WTC11 (cell line): ENCODE data around the gene TEX261. TPM values are rescaled to one million over a fixed set of nuclear protein-coding genes. Genes with fewer than 3 reads are reported as not detected.

ENCODE experiments used
- ATAC-seq: fragments of 200-7000 bp; cut with Tn5 transposase; 2 replicates; pipeline ENCODE4 v1.10.0; 2021; ENCODE audit warnings: mild to moderate bottlenecking, moderate library complexity
- CTCF ChIA-PET: fragments of 300-600 bp; sonication (Branson Sonifier 250); formaldehyde crosslinking; loops from one replicate; lab custom pipeline; 2021; ENCODE audit warnings: antibody characterized with exemption; lab: Charles Lee
- POLR2A ChIA-PET: fragments of 350-600 bp; sonication (Branson Sonifier 250); formaldehyde crosslinking; loops from one replicate; lab custom pipeline; 2021; ENCODE audit warnings: antibody characterized with exemption; lab: Charles Lee
- DNase-seq: peaks from one replicate; pipeline ENCODE4 v3.0.0; 2021; ENCODE audit warnings: low spot score
- H3K27ac Mint-ChIP-seq: 2 replicates; pipeline ENCODE4 v1.8.0; 2021; ENCODE audit warnings: mixed read lengths
- H3K27me3 Mint-ChIP-seq: 2 replicates; pipeline ENCODE4 v1.8.0; 2021; ENCODE audit warnings: low read depth, mild to moderate bottlenecking, moderate library complexity, mixed read lengths
- H3K36me3 Mint-ChIP-seq: 2 replicates; pipeline ENCODE4 v1.8.0; 2021; ENCODE audit warnings: mixed read lengths
- H3K4me1 Mint-ChIP-seq: 2 replicates; pipeline ENCODE4 v1.8.0; 2022; ENCODE audit warnings: mixed read lengths
- H3K4me3 Mint-ChIP-seq: 2 replicates; pipeline ENCODE4 v1.8.0; 2021; ENCODE audit warnings: mild to moderate bottlenecking, moderate library complexity, mixed read lengths
- H3K9me3 Mint-ChIP-seq: 2 replicates; pipeline ENCODE4 v1.8.0; 2021; ENCODE audit warnings: mixed read lengths
- CTCF ChIP-seq: fragments of 200-600 bp; IDR thresholded peaks from 2 replicates; pipeline ENCODE4 v1.8.0; 2022; ENCODE audit warnings: antibody characterized with exemption
- E2F4 ChIP-seq: sonication (generic); formaldehyde crosslinking; IDR thresholded peaks from 2 replicates; pipeline ENCODE4 v1.8.1; 2022; ENCODE audit warnings: low read depth, mild to moderate bottlenecking, moderate library complexity, missing genetic modification reagents, borderline replicate concordance
- E2F5 ChIP-seq: sonication (generic); formaldehyde crosslinking; IDR thresholded peaks from 2 replicates; pipeline ENCODE4 v1.8.1; 2022; ENCODE audit warnings: mild to moderate bottlenecking, moderate library complexity, missing genetic modification reagents
- ETV6 ChIP-seq: sonication (generic); formaldehyde crosslinking; IDR thresholded peaks from 2 replicates; pipeline ENCODE4 v1.8.1; 2022; ENCODE audit warnings: mild to moderate bottlenecking, missing genetic modification reagents
- FOXJ3 ChIP-seq: sonication (generic); formaldehyde crosslinking; IDR thresholded peaks from 2 replicates; pipeline ENCODE4 v1.9.0; 2021; ENCODE audit warnings: missing genetic modification reagents, mild to moderate bottlenecking, borderline replicate concordance
- HMGXB4 ChIP-seq: sonication (generic); formaldehyde crosslinking; IDR thresholded peaks from 2 replicates; pipeline ENCODE4 v1.8.1; 2023; ENCODE audit warnings: mild to moderate bottlenecking, moderate library complexity, missing genetic modification reagents
- IRF2 ChIP-seq: sonication (generic); formaldehyde crosslinking; IDR thresholded peaks from 2 replicates; pipeline ENCODE4 v1.8.0; 2022; ENCODE audit warnings: low read depth, missing genetic modification reagents, borderline replicate concordance
- JAZF1 ChIP-seq: fragments of 250-450 bp; sonication (Bioruptor Pico); IDR thresholded peaks from 2 replicates; pipeline ENCODE4 v1.9.0; 2021; ENCODE audit warnings: moderate library complexity, mild to moderate bottlenecking, inconsistent platforms
- KAT7 ChIP-seq: sonication (generic); formaldehyde crosslinking; IDR thresholded peaks from 2 replicates; pipeline ENCODE4 v1.8.1; 2023; ENCODE audit warnings: missing genetic modification reagents, mild to moderate bottlenecking, borderline replicate concordance
- MLX ChIP-seq: sonication (generic); formaldehyde crosslinking; IDR thresholded peaks from 2 replicates; pipeline ENCODE4 v1.8.1; 2023; ENCODE audit warnings: mild to moderate bottlenecking, missing genetic modification reagents, moderate library complexity
- PREB ChIP-seq: sonication (generic); formaldehyde crosslinking; IDR thresholded peaks from 2 replicates; pipeline ENCODE4 v1.8.1; 2022; ENCODE audit warnings: mild to moderate bottlenecking, missing genetic modification reagents, moderate library complexity, borderline replicate concordance
- TCF7 ChIP-seq: sonication (generic); formaldehyde crosslinking; IDR thresholded peaks from 2 replicates; pipeline ENCODE4 v1.8.0; 2022; ENCODE audit warnings: mild to moderate bottlenecking, low read depth, missing genetic modification reagents, moderate library complexity
- TEAD1 ChIP-seq: sonication (generic); formaldehyde crosslinking; IDR thresholded peaks from 2 replicates; pipeline ENCODE4 v1.8.0; 2022; ENCODE audit warnings: mild to moderate bottlenecking, missing genetic modification reagents
- TP53 ChIP-seq: sonication (generic); formaldehyde crosslinking; IDR thresholded peaks from 2 replicates; pipeline ENCODE4 v1.8.1; 2023; ENCODE audit warnings: mild to moderate bottlenecking, missing genetic modification reagents
- ZBTB43 ChIP-seq: sonication (generic); formaldehyde crosslinking; IDR thresholded peaks from 2 replicates; pipeline ENCODE4 v1.8.1; 2023; ENCODE audit warnings: mild to moderate bottlenecking, missing genetic modification reagents
- ZNF138 ChIP-seq: sonication (generic); formaldehyde crosslinking; conservative IDR thresholded peaks from 2 replicates; pipeline ENCODE4 v1.8.1; 2022; ENCODE audit warnings: mild to moderate bottlenecking, moderate library complexity, missing genetic modification reagents
- ZNF671 ChIP-seq: fragments of 250-450 bp; sonication (Bioruptor Pico); IDR thresholded peaks from 2 replicates; pipeline ENCODE4 v1.8.0; 2021; ENCODE audit warnings: mild to moderate bottlenecking
- total RNA-seq: library from RNA; stranded (reverse); gene quantifications from 3 replicates; pipeline ENCODE4 v1.2.3, GENCODE V29; 2021

Gene TEX261
- total RNA-seq, 1 experiment from 2014 or later: 18.3 TPM

GRCh38 chr2:70979180-70979488 lies 15.5 kb downstream of the TEX261 start (continued):
- TF ChIP-seq TEAD1 (CRISPR knock-in tag) (no peak), MLX (CRISPR knock-in tag) (no peak), JAZF1 (CRISPR knock-in tag) (no peak), TCF7 (CRISPR knock-in tag) (no peak), ZNF671 (no peak), ZNF138 (CRISPR knock-in tag) (no peak), TP53 (no peak), ZBTB43 (CRISPR knock-in tag) (no peak), IRF2 (CRISPR knock-in tag) (no peak)
- TF ChIP-seq, all 79 proteins: peak for 0

DNA sequence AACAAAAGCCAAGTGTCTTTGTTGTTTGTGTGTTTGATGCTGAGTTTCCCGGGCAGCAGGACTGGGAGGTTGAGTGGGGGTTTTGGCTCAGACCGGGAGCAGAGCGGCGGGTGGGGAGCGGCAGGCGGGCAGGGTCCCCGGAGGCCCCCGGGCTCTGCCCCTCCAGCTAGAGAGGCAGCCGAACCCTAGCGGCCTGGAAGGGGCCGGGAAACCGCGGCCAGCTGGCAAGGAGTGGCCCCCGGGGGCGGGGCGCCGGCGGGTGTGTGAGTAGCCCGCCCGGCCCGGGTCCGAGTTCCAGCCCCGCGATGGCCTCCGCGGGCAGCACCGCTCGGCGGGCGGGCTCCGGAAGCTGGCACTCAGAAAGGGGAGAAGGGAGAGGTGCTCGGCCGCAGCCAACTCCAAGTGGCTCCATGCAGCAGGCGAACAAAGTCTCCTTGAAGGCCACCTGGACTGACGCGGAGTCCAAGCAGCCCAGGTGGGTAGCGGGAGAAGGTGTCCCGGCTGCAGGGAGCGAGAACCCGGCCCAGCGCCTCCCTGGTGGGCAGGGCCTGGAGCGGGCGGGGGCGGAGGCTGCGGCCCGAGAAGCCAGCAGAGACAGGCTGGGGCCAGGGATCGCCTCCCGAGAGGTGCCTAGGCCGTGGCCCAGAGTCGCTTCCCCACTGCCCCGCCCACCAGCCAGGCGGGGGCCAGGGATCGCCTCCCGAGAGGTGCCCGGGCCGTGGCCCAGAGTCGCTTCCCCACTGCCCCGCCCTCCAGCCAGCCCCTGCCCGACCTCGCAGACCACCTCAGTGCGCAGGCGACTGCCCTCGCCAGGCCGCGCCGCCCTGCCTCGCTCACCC lies 16.1 kb downstream of the TEX261 start, which contains the start of gene ANKRD53:
ANKRD53 (plus strand) TSS at position 290 of the 839 bp plus-strand sequence; CDS start at position 306, 16 bp downstream.
- Mint-ChIP-seq H3K4me1 (peaks cover 18% of the 10 kb centered on the region), H3K4me3 (peak within 1 kb of the TSS; percentile 82), H3K36me3 (no peaks in the 10 kb centered on the region), H3K27me3 (peaks cover 48% of the 10 kb centered on the region), H3K9me3 (no peaks in the 10 kb centered on the region), H3K27ac (no peak within 1 kb of the TSS)
- CTCF ChIA-PET: interaction anchor here (0.6 to 4.2 kb wide), 10 partner anchors 14 to 483 kb away, joined by 3 to 33 read pairs (median 7); partner anchors contain the start of gene ADD2
- TF ChIP-seq CTCF: no peak
- TF ChIP-seq KAT7: peak; percentile 27; the same call in 1 of the 2 replicates
- TF ChIP-seq E2F4 (CRISPR knock-in tag): no peak
- TF ChIP-seq HMGXB4 (CRISPR knock-in tag): peak; percentile 36; the same call in 1 of the 2 replicates
- TF ChIP-seq ETV6 (CRISPR knock-in tag): 0 out of 2 replicates have a peak, but pooled peaks have one; percentile 10
- TF ChIP-seq TEAD1 (CRISPR knock-in tag): no peak
- TF ChIP-seq IRF2 (CRISPR knock-in tag): no peak
- TF ChIP-seq E2F5: 0 out of 2 replicates have a peak, but pooled peaks have one; percentile 8
- no peak for TF ChIP-seq PREB (CRISPR knock-in tag)
- no peak for TF ChIP-seq FOXJ3 (CRISPR knock-in tag)
- DNase-seq (peak; percentile 75), ATAC-seq (peak; percentile 81)
- POLR2A ChIA-PET: no interaction called here
